Stimulated activated naive CD4-positive, alpha-beta T cell treated with Interleukin-2 at 50 U/mL for 16 hours (primary cell): Measurements from ENCODE around the gene FGD1.

Experiments used
- DNase-seq: peaks from one replicate; lab custom pipeline; 2025; lab: John Stamatoyannopoulos, UW

FGD1 gene

DNA sequence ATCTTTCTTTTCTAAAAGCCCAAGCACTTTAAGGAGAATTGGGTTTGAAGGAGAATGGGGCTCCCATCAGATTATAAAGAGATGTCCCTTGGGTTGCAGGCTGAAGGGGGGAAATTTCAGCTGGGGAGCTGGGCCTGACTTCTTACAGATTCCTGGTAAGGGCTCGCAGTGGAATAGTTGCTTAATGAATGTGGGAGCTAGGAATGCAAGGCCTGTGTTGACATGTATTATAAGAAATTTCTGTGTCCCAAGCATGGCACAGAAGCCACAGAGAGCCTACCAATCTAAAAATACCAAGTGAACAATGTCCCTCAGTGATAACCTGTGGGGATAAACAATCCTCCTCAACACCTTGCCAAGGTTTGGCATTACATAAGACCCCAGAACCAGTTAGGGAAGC is 98.9 kb downstream of the FGD1 start:
- no peak for DNase-seq
